Right lobe of liver (tissue), 6 donors: Measurements from ENCODE around the gene ITGB1BP1. TPM values are rescaled to one million over a fixed set of nuclear protein-coding genes. Genes with fewer than 3 reads are reported as not detected.

ENCODE experiments used
- ATAC-seq, 4 donors: fragments of 200-7000 bp; cut with Tn5 transposase; one replicate each; pipeline ENCODE4 v1.9.1; 2020; ENCODE audit warnings: mild to moderate bottlenecking in 4 of 4, moderate library complexity in 4 of 4
- DNase-seq, 3 donors: peaks; one replicate each; pipeline ENCODE4 v3.0.0-alpha.2; 2020
- H3K27ac ChIP-seq, 3 donors: fragments of 200-600 bp; one replicate each; pipeline ENCODE4 v1.8.0; 2022
- H3K27me3 ChIP-seq, 2 donors: fragments of 200-600 bp; one replicate each; pipeline ENCODE4 v1.8.0; 2022
- H3K36me3 ChIP-seq, 4 donors: fragments of 200-600 bp; sonication (generic) in 1 of 4; one replicate each; pipeline versions ENCODE4 v1.5.1 to v1.8.0; 2017 to 2022; ENCODE audit warnings: control low read depth in 1 of 4
- H3K4me1 ChIP-seq, 4 donors: fragments of 200-600 bp; sonication (generic) in 1 of 4; one replicate each; pipeline versions ENCODE4 v1.5.1 to v1.8.0; 2017 to 2022; ENCODE audit warnings: control low read depth in 1 of 4
- H3K4me3 ChIP-seq, 3 donors: fragments of 200-600 bp; one replicate each; pipeline ENCODE4 v1.8.0; 2022
- H3K9me3 ChIP-seq, 4 donors: fragments of 200-600 bp; sonication (generic) in 1 of 4; one replicate each; pipeline versions ENCODE4 v1.5.1 to v1.8.0; 2017 to 2022; ENCODE audit warnings: control low read depth in 1 of 4
- POLR2A ChIP-seq: fragments of 450-650 bp; IDR thresholded peaks from one replicate; pipeline ENCODE4 v1.6.1; 2017; ENCODE audit warnings: antibody characterized with exemption, mild to moderate bottlenecking
- WGBS: methylation state at CpG from one replicate; pipeline ENCODE4 v1.1.6; 2018; ENCODE audit warnings: low coverage, low lambda C conversion rate; ENCODE audit not compliant: insufficient coverage; ENCODE audit errors: missing lambda C conversion rate; 5-methylcytosine and 5-hydroxymethylcytosine counted together
- intact Hi-C, 2 donors: fragments of 100-400 bp; cut with DNase I; formaldehyde crosslinking; loops; one replicate each; pipeline versions ENCODE4 v1.11.2 to v1.14.1; 2022
- total RNA-seq, 6 experiments: library from RNA; depleted of rRNA in 2 of 6; stranded (reverse); fragments of >200 nt in 2 of 6; fragmentation: NEBNext Ultra II Directional in 3 of 6; extraction: Animal tissue kit (Norgen Biotek cat#: 25700) in 3 of 6; gene quantifications; one replicate each; pipeline versions ENCODE4 v1.1.0 to v1.2.4, GENCODE V29; 2016 to 2023
- TF ChIP-seq, protein P1 (sequence below), 4 donors: fragments of 200-600 bp in 3 of 4; fragments of 450-650 bp in 1 of 4; IDR thresholded peaks; one replicate each; pipeline versions ENCODE4 v1.5.1 to v1.8.0; 2016 to 2022; ENCODE audit warnings: antibody characterized with exemption in 4 of 4, mild to moderate bottlenecking in 2 of 4
- donor health status: DM: no; HTN: yes; CAD: no.
- donor health status: DM: no; HTN: no; CAD: no.
- donor health status: DM: no; HTN: no; CAD: no.
- donor health status: DM: no; HTN: yes; CAD: no.
- donor health status: DM: no; HTN: yes; CAD: no.

Gene ITGB1BP1
- total RNA-seq, 6 experiments from 2014 or later = 9.6 to 28.5 (median 20.8) TPM

DNA sequence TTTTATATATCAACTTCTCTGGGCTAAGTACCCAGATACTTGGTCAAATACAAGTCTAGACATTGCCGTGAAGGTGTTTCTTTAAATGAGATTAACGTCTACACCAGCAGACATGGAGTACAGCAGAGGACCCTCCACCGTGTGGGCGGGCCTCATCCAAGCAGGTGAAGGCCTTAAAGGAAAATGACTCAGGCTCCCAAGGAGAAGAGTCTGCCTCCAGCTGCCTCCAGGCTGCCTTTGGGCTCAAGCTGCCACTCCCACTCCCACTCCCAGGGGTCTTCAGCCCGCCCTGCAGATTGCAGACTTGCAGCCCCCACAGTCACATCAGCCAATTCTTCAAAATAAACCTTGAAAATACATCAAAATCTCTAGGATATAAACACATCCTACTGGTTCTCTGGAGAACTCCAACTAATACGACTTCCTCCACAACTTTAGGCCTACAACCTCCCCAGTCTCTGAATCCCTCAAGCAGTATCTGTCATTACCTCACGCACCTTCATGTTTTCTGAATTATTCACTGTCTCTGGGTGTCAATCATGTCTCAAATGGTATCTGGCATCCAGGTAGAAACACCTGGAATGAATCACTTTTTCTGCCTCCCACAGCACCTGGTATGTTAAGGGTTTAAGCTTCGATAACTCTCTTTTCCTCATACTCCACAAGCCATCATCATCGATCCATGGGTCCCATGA is 6.9 kb downstream of the ITGB1BP1 start:
- no peak overlapping the region for H3K4me3 ChIP-seq
- intact Hi-C loops = no loop called here
- H3K4me1 ChIP-seq = no peaks in the 10 kb centered on the region
- no peak overlapping the region for H3K27ac ChIP-seq
- ATAC-seq (no peak), DNase-seq (no peak)
- TF ChIP-seq POLR2A = no peak
- TF ChIP-seq, protein P1, sequence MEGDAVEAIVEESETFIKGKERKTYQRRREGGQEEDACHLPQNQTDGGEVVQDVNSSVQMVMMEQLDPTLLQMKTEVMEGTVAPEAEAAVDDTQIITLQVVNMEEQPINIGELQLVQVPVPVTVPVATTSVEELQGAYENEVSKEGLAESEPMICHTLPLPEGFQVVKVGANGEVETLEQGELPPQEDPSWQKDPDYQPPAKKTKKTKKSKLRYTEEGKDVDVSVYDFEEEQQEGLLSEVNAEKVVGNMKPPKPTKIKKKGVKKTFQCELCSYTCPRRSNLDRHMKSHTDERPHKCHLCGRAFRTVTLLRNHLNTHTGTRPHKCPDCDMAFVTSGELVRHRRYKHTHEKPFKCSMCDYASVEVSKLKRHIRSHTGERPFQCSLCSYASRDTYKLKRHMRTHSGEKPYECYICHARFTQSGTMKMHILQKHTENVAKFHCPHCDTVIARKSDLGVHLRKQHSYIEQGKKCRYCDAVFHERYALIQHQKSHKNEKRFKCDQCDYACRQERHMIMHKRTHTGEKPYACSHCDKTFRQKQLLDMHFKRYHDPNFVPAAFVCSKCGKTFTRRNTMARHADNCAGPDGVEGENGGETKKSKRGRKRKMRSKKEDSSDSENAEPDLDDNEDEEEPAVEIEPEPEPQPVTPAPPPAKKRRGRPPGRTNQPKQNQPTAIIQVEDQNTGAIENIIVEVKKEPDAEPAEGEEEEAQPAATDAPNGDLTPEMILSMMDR (IDR thresholded peaks at IDR 0.05) = no peak
- no peaks in the 10 kb centered on the region for H3K9me3 ChIP-seq
- no peaks in the 10 kb centered on the region for H3K27me3 ChIP-seq
- 86% methylated on average over 8 of the region's 9 CpGs for WGBS
- H3K36me3 ChIP-seq = peaks cover 0 to 8% (median 0%) of the 10 kb centered on the region in 4 donors

DNA sequence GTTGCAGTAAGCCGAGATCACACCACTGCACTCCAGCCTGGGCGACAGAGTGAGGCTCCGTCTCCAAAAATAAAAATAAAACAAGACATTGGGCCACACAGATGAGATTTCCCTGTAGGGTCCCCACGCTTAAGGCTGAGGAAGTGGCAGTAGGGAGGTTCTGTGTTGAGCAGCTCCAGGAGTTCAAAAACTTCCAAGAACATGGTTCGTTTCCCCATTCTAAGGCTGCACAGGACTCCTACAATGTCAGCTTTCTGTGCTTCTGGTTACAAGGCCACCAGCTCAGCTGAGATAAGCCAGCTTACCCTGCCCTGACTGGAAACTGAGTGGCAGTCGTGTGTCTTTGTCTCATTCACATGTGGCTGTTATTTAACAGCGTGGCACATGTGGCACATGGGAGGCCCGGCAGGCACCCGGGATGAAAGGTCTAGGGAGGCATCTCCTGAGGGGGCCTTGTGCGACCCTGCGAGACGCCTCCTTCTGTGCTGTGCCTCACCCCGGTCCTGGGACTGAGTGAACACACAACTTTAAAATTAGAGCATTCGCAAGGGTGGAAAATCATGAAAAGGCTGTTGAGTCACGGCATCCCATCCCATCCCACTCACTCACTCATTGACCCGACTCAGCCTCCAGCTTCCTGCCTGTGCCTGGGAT is 7.7 kb downstream of the ITGB1BP1 start:
- WGBS = no CpG with 5 or more reads among the region's 16 CpGs

DNA sequence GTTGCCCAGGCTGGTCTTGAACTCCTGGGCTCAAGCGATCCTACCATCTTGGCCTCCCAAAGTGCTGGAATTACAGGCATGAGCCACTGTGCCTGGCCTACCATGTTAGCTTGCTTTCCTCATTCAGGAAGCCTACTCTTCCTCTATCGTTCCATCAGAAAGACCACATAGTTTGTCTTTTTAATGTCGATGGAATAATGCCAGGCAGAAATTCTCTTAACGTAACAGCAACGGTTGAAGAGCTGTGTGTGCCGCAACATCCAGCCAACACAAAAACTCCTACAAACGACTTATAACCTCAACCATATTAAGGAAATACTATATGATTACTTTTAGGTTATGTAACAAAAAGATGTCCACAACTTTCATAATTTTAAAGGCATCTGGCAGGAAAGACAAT is 10.5 kb downstream of the ITGB1BP1 start:
- Histone ChIP-seq H3K36me3 (peaks cover 0 to 16% (median 0%) of the 10 kb centered on the region in 4 donors), H3K27me3 (no peaks in the 10 kb centered on the region), H3K4me1 (no peaks in the 10 kb centered on the region), H3K27ac (no peak overlapping the region), H3K4me3 (no peak overlapping the region), H3K9me3 (no peaks in the 10 kb centered on the region)
- DNase-seq (no peak), ATAC-seq (no peak)
- intact Hi-C loops = no loop called here
- TF ChIP-seq, protein P1 (IDR thresholded peaks at IDR 0.05) = no peak
- TF ChIP-seq POLR2A = no peak
- WGBS = 97% methylated on average over 7 of the region's 7 CpGs

More for the DNA sequence above, 7.7 kb downstream of the ITGB1BP1 start:
- intact Hi-C loops = no loop called here
- DNase-seq = no peak
- Histone ChIP-seq H3K4me3 (no peak overlapping the region), H3K27me3 (no peaks in the 10 kb centered on the region), H3K36me3 (peaks cover 0 to 15% (median 0%) of the 10 kb centered on the region in 4 donors), H3K27ac (no peak overlapping the region), H3K9me3 (no peaks in the 10 kb centered on the region), H3K4me1 (no peaks in the 10 kb centered on the region)
- no peak for TF ChIP-seq POLR2A
- TF ChIP-seq, protein P1 (IDR thresholded peaks at IDR 0.05) = no peak
- no peak for ATAC-seq

DNA sequence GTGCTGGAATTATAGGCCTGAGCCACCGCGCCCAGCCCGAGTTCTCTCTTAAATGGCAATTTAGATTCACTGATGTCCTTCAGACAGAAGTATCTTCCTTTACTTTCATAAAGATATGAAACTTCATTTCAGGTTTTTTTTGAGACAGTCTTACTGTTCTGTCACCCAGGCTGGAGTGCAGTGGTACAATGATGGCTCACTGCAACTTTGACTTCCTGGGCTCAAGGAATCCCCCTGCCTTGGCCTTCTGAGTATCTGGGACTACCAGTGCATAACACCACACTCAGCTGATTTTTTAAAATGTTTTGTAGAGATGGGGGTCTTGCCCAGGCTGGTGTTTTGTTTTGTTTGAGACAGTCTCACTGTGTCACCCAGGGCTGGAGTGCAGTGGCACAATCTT is 13.2 kb downstream of the ITGB1BP1 start:
- ATAC-seq (no peak), DNase-seq (no peak)
- Histone ChIP-seq H3K4me3 (no peak overlapping the region), H3K36me3 (peaks cover 0 to 16% (median 2%) of the 10 kb centered on the region in 4 donors), H3K9me3 (no peaks in the 10 kb centered on the region), H3K27ac (no peak overlapping the region), H3K4me1 (no peaks in the 10 kb centered on the region), H3K27me3 (no peaks in the 10 kb centered on the region)
- WGBS = 92% methylated on average over 3 of the region's 3 CpGs
- no peak for TF ChIP-seq POLR2A
- TF ChIP-seq, protein P1 (IDR thresholded peaks at IDR 0.05) = no peak
- intact Hi-C loops = no loop called here
